Endothelial cell of umbilical vein (primary cell): ENCODE data around the gene ADIPOR2. TPM values are rescaled to one million over a fixed set of nuclear protein-coding genes. Genes with fewer than 3 reads are reported as not detected.

ENCODE experiments used
- BruUV-seq: library from RNA; stranded (reverse); fragments of 400-500 nt; replicated peaks from 2 replicates; lab custom pipeline; 2021; lab: Mats Ljungman, UMichigan
- CTCF ChIA-PET: fragments of 300-600, 350-600 bp; sonication (Branson Sonifier 250); formaldehyde crosslinking; loops from one replicate; lab custom pipeline; 2021; ENCODE audit warnings: antibody characterized with exemption, inconsistent platforms; lab: Charles Lee
- POLR2A ChIA-PET: fragments of 300-600, 350-600 bp; sonication (Branson Sonifier 250); formaldehyde crosslinking; loops from one replicate; lab custom pipeline; 2021; ENCODE audit warnings: antibody characterized with exemption, inconsistent platforms; lab: Charles Lee
- DNase-seq: peaks from one replicate; pipeline ENCODE4 v3.0.0-alpha.2; 2011; ENCODE audit warnings: low read depth, low spot score
- FAIRE-seq: peaks from 2 replicates; lab custom pipeline; 2011; peaks lifted over from hg19 to GRCh38; lab: Jason Lieb, UNC
- H2AFZ ChIP-seq: 2 replicates; pipeline ENCODE4 v1.6.0; 2012; ENCODE audit warnings: low read depth, low read length, control low read depth, inconsistent platforms
- H3K27ac ChIP-seq: 2 replicates; pipeline ENCODE4 v1.5.1; 2011; ENCODE audit warnings: low read depth, mild to moderate bottlenecking, control low read depth, low read length, moderate library complexity; ENCODE audit not compliant: insufficient read depth
- H3K27me3 ChIP-seq, 2 experiments: 2 replicates each; pipeline versions ENCODE4 v1.6.0 to v1.6.1; 2011; ENCODE audit warnings: low read length in 2 of 2, mixed read lengths in 1 of 2; ENCODE audit not compliant: control insufficient read depth in 2 of 2, insufficient read depth in 2 of 2
- H3K36me3 ChIP-seq, 2 experiments: 2 replicates in 1 of 2; 3 replicates in 1 of 2; pipeline ENCODE4 v1.5.1; 2011; ENCODE audit warnings: low read length in 2 of 2, mild to moderate bottlenecking in 1 of 2, moderate library complexity in 1 of 2; ENCODE audit not compliant: control insufficient read depth in 2 of 2, insufficient read depth in 2 of 2; ENCODE audit errors: extremely low read depth in 1 of 2
- H3K4me1 ChIP-seq: 3 replicates; pipeline ENCODE4 v1.5.1; 2011; ENCODE audit warnings: mild to moderate bottlenecking, low read length; ENCODE audit not compliant: control insufficient read depth, insufficient read depth; ENCODE audit errors: extremely low read depth
- H3K4me2 ChIP-seq: 2 replicates; pipeline ENCODE4 v1.6.1; 2011; ENCODE audit warnings: low read length, control low read depth, mixed read lengths; ENCODE audit not compliant: insufficient read depth
- H3K4me3 ChIP-seq, 3 experiments: fragments of 200-600 bp in 1 of 3; sonication (generic), shearing (Covaris generic) in 1 of 3; replicated peaks in 1 of 3; 2 replicates each; pipeline ENCODE4 v1.5.1; 2011 to 2016; ENCODE audit warnings: control low read depth in 3 of 3, low read length in 3 of 3, mild to moderate bottlenecking in 2 of 3, inconsistent platforms in 1 of 3, low read depth in 1 of 3, moderate library complexity in 1 of 3; ENCODE audit not compliant: insufficient read depth in 1 of 3
- H3K79me2 ChIP-seq: 2 replicates; pipeline ENCODE4 v1.6.0; 2012; ENCODE audit warnings: low read length, inconsistent platforms; ENCODE audit not compliant: control insufficient read depth, insufficient read depth
- H3K9ac ChIP-seq: replicated peaks from 2 replicates; pipeline ENCODE3; 2011; ENCODE audit warnings: low read length, control low read depth; ENCODE audit not compliant: insufficient read depth; ENCODE audit errors: extremely low read depth
- H3K9me1 ChIP-seq: replicated peaks from 3 replicates; pipeline ENCODE4 v1.6.0; 2011; ENCODE audit warnings: mild to moderate bottlenecking, low read length; ENCODE audit not compliant: control insufficient read depth, insufficient read depth; ENCODE audit errors: extremely low read depth
- H3K9me3 ChIP-seq: replicated peaks from 2 replicates; pipeline ENCODE4 v1.5.1; 2012; ENCODE audit warnings: low read length, inconsistent platforms; ENCODE audit not compliant: control insufficient read depth, insufficient read depth
- H4K20me1 ChIP-seq: replicated peaks from 2 replicates; pipeline ENCODE3; 2011; ENCODE audit warnings: mild to moderate bottlenecking, low read length; ENCODE audit not compliant: control insufficient read depth, insufficient read depth; ENCODE audit errors: extremely low read depth
- CTCF ChIP-seq, 2 donors: IDR thresholded peaks; 1 replicate in 1 of 2; 2 replicates in 1 of 2; pipeline ENCODE4 v1.5.1; 2011; ENCODE audit warnings: low read length in 2 of 2, mild to moderate bottlenecking in 2 of 2, moderate library complexity in 2 of 2, control low read depth in 1 of 2, inconsistent platforms in 1 of 2, low read depth in 1 of 2; ENCODE audit not compliant: insufficient read depth in 1 of 2; ENCODE audit errors: extremely low read depth in 1 of 2
- EZH2 ChIP-seq: IDR thresholded peaks from 2 replicates; pipeline ENCODE4 v1.6.1; 2012; ENCODE audit warnings: borderline replicate concordance, low read depth, mild to moderate bottlenecking, moderate library complexity, low read length, inconsistent platforms; ENCODE audit not compliant: severe bottlenecking
- FOS ChIP-seq: IDR thresholded peaks from 2 replicates; pipeline ENCODE4 v1.6.1; 2011; ENCODE audit warnings: mild to moderate bottlenecking, low read length, moderate library complexity, borderline replicate concordance; ENCODE audit not compliant: insufficient read depth
- JUN ChIP-seq: IDR thresholded peaks from 2 replicates; pipeline ENCODE4 v1.6.1; 2011; ENCODE audit warnings: borderline replicate concordance, low read depth; ENCODE audit not compliant: insufficient read length, insufficient read depth
- MAX ChIP-seq: IDR thresholded peaks from 2 replicates; pipeline ENCODE4 v1.6.1; 2011; ENCODE audit not compliant: insufficient read depth, insufficient read length
- MYC ChIP-seq: IDR thresholded peaks from one replicate; pipeline ENCODE4 v1.6.1; 2011; ENCODE audit warnings: mild to moderate bottlenecking, low read depth, low read length
- POLR2A ChIP-seq: IDR thresholded peaks from 2 replicates; pipeline ENCODE4 v1.6.1; 2012; ENCODE audit warnings: low read depth, mild to moderate bottlenecking, control low read depth, low read length
- POLR2AphosphoS5 ChIP-seq: IDR thresholded peaks from 2 replicates; pipeline ENCODE4 v1.6.1; 2012; ENCODE audit warnings: low read depth, mild to moderate bottlenecking, control low read depth, low read length, moderate library complexity; ENCODE audit not compliant: insufficient read depth
- dilution Hi-C: fragments of 300-500 bp; cut with MboI; formaldehyde crosslinking; loops from one replicate; pipeline ENCODE4 v1.15.0; 2019; ENCODE audit warnings: low sequenced_read_pairs; ENCODE audit not compliant: extremely low pct_ligation_motif_present
- intact Hi-C: fragments of 100-400 bp; cut with micrococcal nuclease; formaldehyde crosslinking; loops from one replicate; pipeline ENCODE4 v1.10.0; 2022
- polyA plus RNA-seq, 4 experiments: library from polyadenylated mRNA; depleted of rRNA in 3 of 4; stranded (reverse) in 3 of 4; unstranded in 1 of 4; fragments of >200 nt; gene quantifications; 2 replicates each; pipeline versions ENCODE4 v1.2.1 to v1.2.3, GENCODE V29; 2011 to 2012; ENCODE audit warnings: missing spikeins in 1 of 4
- total RNA-seq: library from RNA; stranded (reverse); gene quantifications from 2 replicates; pipeline ENCODE4 v1.2.3, GENCODE V29; 2021

The ADIPOR2 gene
- total and polyA plus RNA-seq, 2 donors (not counting 3 experiments of a cell fraction or from before 2014, with no cell fraction given): 22.5 to 57.3 TPM

GRCh38 chr12:1647285-1647669 lies 43.6 kb upstream of the ADIPOR2 start:
- Histone ChIP-seq H2AFZ (no peak overlapping the region), H4K20me1 (no peaks in the 10 kb centered on the region), H3K9me1 (no peaks in the 10 kb centered on the region), H3K4me2 (no peak overlapping the region), H3K36me3 (no peaks in the 10 kb centered on the region), H3K4me1 (no peaks in the 10 kb centered on the region), H3K4me3 (no peak overlapping the region), H3K27ac (no peak overlapping the region), H3K27me3 (peaks cover 30 to 36% of the 10 kb centered on the region in 2 experiments), H3K9me3 (no peaks in the 10 kb centered on the region), H3K79me2 (no peaks in the 10 kb centered on the region), H3K9ac (no peak overlapping the region)
- intact Hi-C loops: no loop called here
- FAIRE-seq (no peak), DNase-seq (no peak)
- POLR2A ChIA-PET: no interaction called here
- CTCF ChIA-PET: interaction anchor here (1.5 to 11.4 kb wide), 2 partner anchors 143 to 293 kb away, joined by 7 to 840 read pairs; no protein-coding TSS in a partner anchor
- no TSS peak for BruUV-seq
- dilution Hi-C loops: loop anchor here (25.0 kb wide), 1 partner anchor 290 kb away; no protein-coding TSS in a partner anchor
- TF ChIP-seq MAX (no peak), CTCF (IDR thresholded peaks at IDR 0.05; ENCODE audit: extremely low read depth in 1 of 2, insufficient read depth in 1 of 2, low read depth in 1 of 2, low read length in 2 of 2) (no peak), POLR2A (no peak), FOS (no peak), JUN (no peak), POLR2AphosphoS5 (no peak), MYC (no peak), EZH2 (no peak)
